ENCODE results near the gene MAP1LC3B. TPM values are rescaled to one million over a fixed set of nuclear protein-coding genes. Genes with fewer than 3 reads are reported as not detected.

MAP1LC3B gene
- total RNA-seq, 1 donor = 54.9 TPM

Other genes with a start within 250 kb of the MAP1LC3B start
- 2.0 and 3.4 TPM in 2 replicates for gene C16orf95, start 74.9 kb upstream of the MAP1LC3B start, total RNA-seq (ENCODE audit: low replicate concordance)
- 23.1 and 30.4 TPM in 2 replicates for gene FBXO31, start 8.6 kb upstream of the MAP1LC3B start, total RNA-seq (ENCODE audit: low replicate concordance)
- 17.1 and 24.5 TPM in 2 replicates for gene ZCCHC14, start 100.7 kb downstream of the MAP1LC3B start, total RNA-seq (ENCODE audit: low replicate concordance)
- not detected in 2 replicates for gene JPH3, start 210.2 kb downstream of the MAP1LC3B start, total RNA-seq (ENCODE audit: low replicate concordance)

All from fibroblast of the aortic adventitia (primary cell).